ENCODE data around the gene COLGALT1. TPM values are rescaled to one million over a fixed set of nuclear protein-coding genes. Genes with fewer than 3 reads are reported as not detected.

The COLGALT1 gene
- total RNA-seq, 3 donors from 2014 or later (not counting 1 experiment from before 2014, with no cell fraction given) = 39.0 to 55.4 (median 43.7) TPM

DNA sequence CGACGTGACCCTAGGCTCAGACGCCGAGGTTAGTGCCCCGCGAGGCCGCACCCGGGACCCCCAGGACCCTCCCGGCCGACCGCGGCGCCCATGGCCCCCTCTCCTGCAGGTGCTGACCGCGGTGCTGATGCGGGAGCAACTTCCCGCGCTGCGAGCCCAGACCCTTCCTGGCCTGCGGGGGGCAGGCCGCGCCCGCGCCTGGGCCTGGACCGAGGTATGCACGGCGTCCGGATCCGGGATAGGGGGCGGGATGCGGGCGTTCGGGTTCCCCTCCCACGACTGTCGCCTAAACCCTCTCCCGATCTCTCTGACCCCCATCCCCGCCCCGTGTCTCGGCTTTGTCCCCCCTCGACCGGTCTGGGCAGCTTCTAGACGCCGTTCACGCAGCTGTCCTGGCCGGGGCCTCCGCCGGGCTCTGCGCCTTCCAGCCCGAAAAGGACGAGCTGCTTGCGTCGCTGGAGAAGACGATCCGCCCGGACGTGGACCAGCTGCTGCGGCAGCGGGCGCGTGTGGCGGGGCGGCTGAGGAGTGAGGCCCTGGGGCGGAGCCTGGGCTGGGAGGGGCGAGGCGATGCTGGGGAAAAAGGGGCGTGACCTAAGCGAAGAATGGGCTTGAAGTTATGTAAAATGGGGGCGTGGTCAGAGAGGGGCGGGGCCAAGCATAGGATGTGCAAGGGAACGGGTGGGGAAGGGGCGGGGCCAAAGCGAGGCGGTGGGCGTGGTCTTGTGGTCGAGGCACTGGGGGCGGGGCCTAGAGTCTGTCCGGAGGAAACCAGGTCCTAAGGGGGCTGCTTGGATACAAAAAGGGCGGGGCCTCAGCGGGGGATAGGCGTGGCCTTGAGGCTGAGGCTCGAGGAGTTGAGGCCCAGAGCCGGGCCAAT, 16.0 kb upstream of the COLGALT1 start:
- peaks cover 15 to 25% of the 10 kb centered on the region in 2 donors for H3K4me1 Mint-ChIP-seq
- no peaks in the 10 kb centered on the region for H3K27me3 ChIP-seq (ENCODE audit: control insufficient read depth, insufficient read depth, low read length)
- H3K4me3 ChIP-seq (ENCODE audit: low read length) = peak overlapping the region; percentile 57
- H3K36me3 ChIP-seq (ENCODE audit: control insufficient read depth, insufficient read depth, low read length) = no peaks in the 10 kb centered on the region
- no peaks in the 10 kb centered on the region for H3K36me3 Mint-ChIP-seq
- H3K27ac ChIP-seq (ENCODE audit: low read length) = peak overlapping the region; percentile 60
- peak; percentile 98 to 99 for DNase-seq
- peak overlapping the region; percentile 89 for H3K4me3 Mint-ChIP-seq
- peak overlapping the region; percentile 67 to 86 for H3K27ac Mint-ChIP-seq
- 4% methylated on average over 82 of the region's 82 CpGs for WGBS (ENCODE audit: insufficient coverage)
- H3K4me1 ChIP-seq (ENCODE audit: control insufficient read depth, insufficient read depth, low read length) = peaks cover 22% of the 10 kb centered on the region
- intact Hi-C loops (cut with micrococcal nuclease) = loop anchor here (1.0 to 2.0 kb wide), 3 partner anchors 15 to 27 kb away; partner anchors contain the start of gene COLGALT1
- ATAC-seq = peak; percentile 95 to 100 (median 97)
- H3K27me3 Mint-ChIP-seq (ENCODE audit: low read depth in 2 of 2) = no peaks in the 10 kb centered on the region
- TF ChIP-seq, protein P1, sequence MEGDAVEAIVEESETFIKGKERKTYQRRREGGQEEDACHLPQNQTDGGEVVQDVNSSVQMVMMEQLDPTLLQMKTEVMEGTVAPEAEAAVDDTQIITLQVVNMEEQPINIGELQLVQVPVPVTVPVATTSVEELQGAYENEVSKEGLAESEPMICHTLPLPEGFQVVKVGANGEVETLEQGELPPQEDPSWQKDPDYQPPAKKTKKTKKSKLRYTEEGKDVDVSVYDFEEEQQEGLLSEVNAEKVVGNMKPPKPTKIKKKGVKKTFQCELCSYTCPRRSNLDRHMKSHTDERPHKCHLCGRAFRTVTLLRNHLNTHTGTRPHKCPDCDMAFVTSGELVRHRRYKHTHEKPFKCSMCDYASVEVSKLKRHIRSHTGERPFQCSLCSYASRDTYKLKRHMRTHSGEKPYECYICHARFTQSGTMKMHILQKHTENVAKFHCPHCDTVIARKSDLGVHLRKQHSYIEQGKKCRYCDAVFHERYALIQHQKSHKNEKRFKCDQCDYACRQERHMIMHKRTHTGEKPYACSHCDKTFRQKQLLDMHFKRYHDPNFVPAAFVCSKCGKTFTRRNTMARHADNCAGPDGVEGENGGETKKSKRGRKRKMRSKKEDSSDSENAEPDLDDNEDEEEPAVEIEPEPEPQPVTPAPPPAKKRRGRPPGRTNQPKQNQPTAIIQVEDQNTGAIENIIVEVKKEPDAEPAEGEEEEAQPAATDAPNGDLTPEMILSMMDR (IDR thresholded peaks at IDR 0.05) = no peak
- no peaks in the 10 kb centered on the region for H3K9me3 Mint-ChIP-seq
- H3K9me3 ChIP-seq (ENCODE audit: control insufficient read depth, insufficient read depth, low read length) = no peaks in the 10 kb centered on the region

DNA sequence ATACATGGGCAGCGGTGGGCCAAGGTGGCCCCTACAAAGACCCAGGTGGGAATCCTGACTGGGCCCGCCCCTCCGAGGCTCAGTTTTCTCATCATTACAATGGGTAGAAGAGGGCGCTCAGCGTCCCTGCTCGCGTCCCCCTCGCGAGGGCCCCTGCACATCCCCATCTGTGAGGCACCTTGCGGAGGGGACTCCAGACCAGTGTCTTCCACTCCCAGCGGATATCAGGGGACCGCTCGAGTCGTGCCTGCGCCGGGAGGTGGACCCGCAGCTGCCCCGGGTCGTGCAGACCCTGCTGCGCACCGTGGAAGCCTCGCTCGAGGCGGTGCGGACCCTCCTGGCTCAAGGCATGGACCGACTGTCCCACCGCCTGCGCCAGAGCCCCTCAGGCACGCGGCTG, 15.3 kb upstream of the COLGALT1 start:
- 92% methylated on average over 30 of the region's 30 CpGs for WGBS (ENCODE audit: insufficient coverage)
- Histone ChIP-seq H3K4me1 (ENCODE audit: control insufficient read depth, insufficient read depth, low read length) (peaks cover 22% of the 10 kb centered on the region), H3K36me3 (ENCODE audit: control insufficient read depth, insufficient read depth, low read length) (no peaks in the 10 kb centered on the region), H3K4me3 (ENCODE audit: low read length) (no peak overlapping the region), H3K9me3 (ENCODE audit: control insufficient read depth, insufficient read depth, low read length) (no peaks in the 10 kb centered on the region), H3K27me3 (ENCODE audit: control insufficient read depth, insufficient read depth, low read length) (no peaks in the 10 kb centered on the region), H3K27ac (ENCODE audit: low read length) (peak overlapping the region; percentile 11)
- no peaks in the 10 kb centered on the region for H3K36me3 Mint-ChIP-seq
- DNase-seq = no peak
- ATAC-seq = no peak
- TF ChIP-seq, protein P1 (IDR thresholded peaks at IDR 0.05) = no peak
- H3K27me3 Mint-ChIP-seq (ENCODE audit: low read depth in 2 of 2) = no peaks in the 10 kb centered on the region
- no peak overlapping the region for H3K4me3 Mint-ChIP-seq
- peaks cover 15 to 25% of the 10 kb centered on the region in 2 donors for H3K4me1 Mint-ChIP-seq
- H3K27ac Mint-ChIP-seq = peak overlapping the region; percentile 54 to 86
- H3K9me3 Mint-ChIP-seq = no peaks in the 10 kb centered on the region
- intact Hi-C loops (cut with micrococcal nuclease) = no loop called here

DNA sequence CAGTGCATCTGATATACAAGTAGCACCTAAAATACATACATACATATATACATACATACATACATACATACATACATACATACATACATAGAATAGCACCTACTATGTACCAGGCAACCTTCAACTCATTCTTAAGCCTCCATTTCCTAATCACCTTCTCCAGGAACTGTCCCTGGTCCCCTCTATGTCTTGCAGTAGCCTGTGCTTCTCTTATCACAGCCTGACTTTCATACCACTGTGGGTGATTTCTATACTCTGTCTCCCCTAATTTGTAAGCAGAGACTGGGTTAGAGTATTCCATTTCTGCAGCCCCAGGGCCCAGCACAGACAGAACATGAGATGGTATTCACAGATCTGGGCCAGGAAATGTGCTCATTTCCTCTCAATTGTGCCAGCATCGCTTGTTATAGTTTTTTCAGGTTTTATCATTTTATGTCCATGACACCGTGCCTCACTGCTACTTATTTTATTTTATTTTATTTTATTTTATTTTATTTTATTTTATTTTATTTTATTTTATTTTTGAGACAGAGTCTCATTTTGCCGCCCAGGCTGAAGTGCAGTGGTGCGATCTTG, 14.2 kb upstream of the COLGALT1 start:
- DNase-seq = peak in 1 of 2 donors; percentile 21

More for the DNA sequence above, 14.2 kb upstream of the COLGALT1 start:
- Mint-ChIP-seq H3K4me1 (peaks cover 15 to 25% of the 10 kb centered on the region in 2 donors), H3K27ac (peak overlapping the region; percentile 22 to 54), H3K36me3 (no peaks in the 10 kb centered on the region), H3K9me3 (no peaks in the 10 kb centered on the region), H3K4me3 (peak overlapping the region; percentile 42), H3K27me3 (ENCODE audit: low read depth in 2 of 2) (no peaks in the 10 kb centered on the region)
- H3K4me1 ChIP-seq (ENCODE audit: control insufficient read depth, insufficient read depth, low read length) = peaks cover 22% of the 10 kb centered on the region
- TF ChIP-seq, protein P1 (IDR thresholded peaks at IDR 0.05) = no peak
- WGBS (ENCODE audit: insufficient coverage) = 80% methylated on average over 3 of the region's 4 CpGs
- no peaks in the 10 kb centered on the region for H3K36me3 ChIP-seq (ENCODE audit: control insufficient read depth, insufficient read depth, low read length)
- H3K4me3 ChIP-seq (ENCODE audit: low read length) = no peak overlapping the region
- H3K9me3 ChIP-seq (ENCODE audit: control insufficient read depth, insufficient read depth, low read length) = no peaks in the 10 kb centered on the region
- intact Hi-C loops (cut with micrococcal nuclease) = no loop called here
- ATAC-seq = no peak
- no peaks in the 10 kb centered on the region for H3K27me3 ChIP-seq (ENCODE audit: control insufficient read depth, insufficient read depth, low read length)
- no peak overlapping the region for H3K27ac ChIP-seq (ENCODE audit: low read length)
